ENCODE measurements around the gene STAT1. TPM values are rescaled to one million over a fixed set of nuclear protein-coding genes. Genes with fewer than 3 reads are reported as not detected.

STAT1 gene
- total RNA-seq, 3 donors from 2014 or later, result 56.5 to 78.6 (median 74.8) TPM

DNA sequence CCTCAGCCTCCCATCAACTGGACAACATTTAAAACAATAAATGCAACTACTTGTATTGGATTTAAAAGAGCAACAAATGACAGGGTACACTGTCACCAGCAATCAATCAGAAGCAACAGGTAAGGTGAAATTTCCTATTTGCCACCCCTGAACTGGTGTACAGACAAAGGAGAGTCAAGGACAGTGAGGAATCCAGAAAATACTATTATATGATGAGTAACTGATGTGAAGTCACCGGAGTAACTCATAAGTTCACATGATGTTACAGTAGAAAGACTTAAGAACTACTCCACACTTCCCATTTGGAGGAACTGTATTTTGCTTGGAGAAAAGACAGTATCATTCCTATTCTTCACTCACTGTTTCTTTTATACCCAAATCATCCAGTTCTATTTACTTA, 4.1 kb upstream of the STAT1 start:
- intact Hi-C loops (cut with DNase I, micrococcal nuclease), result no loop called here
- H3K36me3 ChIP-seq (ENCODE audit: low read depth), result no peaks in the 10 kb centered on the region
- peaks cover 11% of the 10 kb centered on the region for H3K4me1 ChIP-seq (ENCODE audit: low read depth)
- TF ChIP-seq, protein P1, sequence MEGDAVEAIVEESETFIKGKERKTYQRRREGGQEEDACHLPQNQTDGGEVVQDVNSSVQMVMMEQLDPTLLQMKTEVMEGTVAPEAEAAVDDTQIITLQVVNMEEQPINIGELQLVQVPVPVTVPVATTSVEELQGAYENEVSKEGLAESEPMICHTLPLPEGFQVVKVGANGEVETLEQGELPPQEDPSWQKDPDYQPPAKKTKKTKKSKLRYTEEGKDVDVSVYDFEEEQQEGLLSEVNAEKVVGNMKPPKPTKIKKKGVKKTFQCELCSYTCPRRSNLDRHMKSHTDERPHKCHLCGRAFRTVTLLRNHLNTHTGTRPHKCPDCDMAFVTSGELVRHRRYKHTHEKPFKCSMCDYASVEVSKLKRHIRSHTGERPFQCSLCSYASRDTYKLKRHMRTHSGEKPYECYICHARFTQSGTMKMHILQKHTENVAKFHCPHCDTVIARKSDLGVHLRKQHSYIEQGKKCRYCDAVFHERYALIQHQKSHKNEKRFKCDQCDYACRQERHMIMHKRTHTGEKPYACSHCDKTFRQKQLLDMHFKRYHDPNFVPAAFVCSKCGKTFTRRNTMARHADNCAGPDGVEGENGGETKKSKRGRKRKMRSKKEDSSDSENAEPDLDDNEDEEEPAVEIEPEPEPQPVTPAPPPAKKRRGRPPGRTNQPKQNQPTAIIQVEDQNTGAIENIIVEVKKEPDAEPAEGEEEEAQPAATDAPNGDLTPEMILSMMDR (IDR thresholded peaks at IDR 0.05), result no peak
- no peak for DNase-seq
- no peak overlapping the region for H3K4me3 ChIP-seq
- no peaks in the 10 kb centered on the region for H3K9me3 ChIP-seq
- no peak for ATAC-seq

DNA sequence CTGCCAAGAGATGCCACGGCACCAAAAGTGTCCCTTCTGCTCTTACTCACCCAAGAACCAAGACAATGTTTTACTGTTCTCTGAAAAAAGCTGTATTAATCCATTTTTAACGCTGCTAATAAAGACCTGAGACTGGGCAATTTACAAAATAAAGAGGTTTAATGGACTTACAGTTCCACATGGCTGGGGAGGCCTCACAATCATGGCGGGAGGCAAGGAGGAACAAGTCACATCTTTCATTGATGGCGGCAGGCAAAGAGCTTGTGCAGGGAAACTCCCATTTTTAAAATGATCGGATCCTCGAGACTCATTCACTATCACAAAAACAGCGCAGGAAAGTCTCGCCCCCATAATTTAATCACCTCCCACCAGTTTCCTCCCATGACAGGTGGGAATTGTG, 1.9 kb upstream of the STAT1 start:
- TF ChIP-seq, protein P1 (IDR thresholded peaks at IDR 0.05), result no peak
- Histone ChIP-seq H3K9me3 (no peaks in the 10 kb centered on the region), H3K4me1 (ENCODE audit: low read depth) (peaks cover 10% of the 10 kb centered on the region), H3K36me3 (ENCODE audit: low read depth) (no peaks in the 10 kb centered on the region), H3K4me3 (no peak overlapping the region)
- intact Hi-C loops (cut with DNase I, micrococcal nuclease), result no loop called here
- DNase-seq, result no peak
- no peak for ATAC-seq

DNA sequence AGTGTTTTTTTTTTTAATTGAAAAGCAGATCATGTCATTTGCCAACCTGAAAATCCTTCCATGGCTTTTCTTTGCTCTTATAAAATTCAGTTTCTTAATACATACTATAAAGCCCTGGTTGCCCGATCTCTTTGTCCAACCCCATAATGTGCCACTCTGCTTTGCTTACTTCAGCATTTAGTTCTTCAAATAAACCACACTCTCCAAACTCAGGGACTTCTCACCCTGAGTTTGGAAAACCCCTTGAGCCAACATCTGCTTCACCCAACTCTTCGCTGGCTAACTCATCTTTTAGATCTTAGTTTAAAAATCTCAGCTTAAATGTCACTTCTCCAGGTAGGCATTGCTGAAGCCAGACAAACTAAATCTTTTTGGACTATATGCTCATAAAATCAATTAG, 1.3 kb upstream of the STAT1 start:
- Histone ChIP-seq H3K36me3 (ENCODE audit: low read depth) (no peaks in the 10 kb centered on the region), H3K4me3 (no peak overlapping the region), H3K4me1 (ENCODE audit: low read depth) (peaks cover 9% of the 10 kb centered on the region), H3K9me3 (no peaks in the 10 kb centered on the region)
- ATAC-seq, result no peak
- intact Hi-C loops (cut with DNase I, micrococcal nuclease), result no loop called here
- TF ChIP-seq, protein P1 (IDR thresholded peaks at IDR 0.05), result no peak
- no peak for DNase-seq

DNA sequence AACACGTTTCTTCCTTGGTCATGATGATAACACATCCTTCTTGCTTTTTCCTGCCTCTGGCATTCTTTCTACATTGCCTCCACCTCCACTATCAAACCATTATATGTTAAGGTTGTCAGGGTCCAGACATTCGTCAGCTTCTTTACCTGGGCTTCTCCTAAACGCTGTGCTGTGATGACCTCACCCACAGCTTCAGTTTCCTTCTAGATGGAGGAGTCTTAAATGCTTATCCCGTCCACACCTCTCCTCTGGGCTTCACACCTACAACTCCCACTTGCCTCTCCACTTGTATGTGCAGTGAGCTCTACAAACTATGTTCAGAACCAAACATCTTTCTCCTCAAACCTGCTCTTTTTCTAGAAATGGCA, 666 bp upstream of the STAT1 start:
- ATAC-seq, result peak; percentile 2
- Histone ChIP-seq H3K4me1 (ENCODE audit: low read depth) (peaks cover 9% of the 10 kb centered on the region), H3K9me3 (no peaks in the 10 kb centered on the region), H3K4me3 (peak overlapping the region; percentile 69), H3K36me3 (ENCODE audit: low read depth) (no peaks in the 10 kb centered on the region)
- DNase-seq, result no peak
- intact Hi-C loops (cut with DNase I, micrococcal nuclease), result no loop called here
- TF ChIP-seq, protein P1 (IDR thresholded peaks at IDR 0.05), result no peak

DNA sequence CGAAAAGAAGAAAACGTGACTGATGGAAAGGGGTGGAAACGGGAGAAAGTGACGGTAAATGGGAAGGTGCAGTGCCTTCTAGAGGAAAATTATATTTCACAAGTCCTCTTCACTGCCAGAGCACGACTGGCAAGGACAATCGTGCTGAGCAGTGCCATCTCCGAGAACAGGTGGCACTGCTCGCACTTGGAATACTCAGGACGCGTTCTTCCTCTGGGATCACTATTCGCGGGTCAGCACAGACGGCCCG, 364 bp downstream of the STAT1 start:
- ATAC-seq (no peak), DNase-seq (no peak)
- Histone ChIP-seq H3K36me3 (ENCODE audit: low read depth) (no peaks in the 10 kb centered on the region), H3K9me3 (no peaks in the 10 kb centered on the region), H3K4me3 (peak overlapping the region; percentile 69), H3K4me1 (ENCODE audit: low read depth) (peaks cover 9% of the 10 kb centered on the region)
- TF ChIP-seq, protein P1 (IDR thresholded peaks at IDR 0.05), result no peak
- intact Hi-C loops (cut with DNase I, micrococcal nuclease), result no loop called here
